Retinal pigment epithelial cell (primary cell): ENCODE data around the gene ADGRL3.
A peak's percentile ranks its signal among the peaks of the same experiment; 100 is the strongest.

Experiments used
- DNase-seq: peaks from one replicate; pipeline ENCODE4 v3.0.0-alpha.2; 2010; ENCODE audit warnings: low read depth
- H3K4me3 ChIP-seq: 2 replicates; pipeline ENCODE4 v1.5.1; 2011; ENCODE audit warnings: mild to moderate bottlenecking, low read length, control low read depth, moderate library complexity
- TF ChIP-seq, protein P1 (sequence below): conservative IDR thresholded peaks from 2 replicates; pipeline ENCODE4 v1.5.1; 2011; ENCODE audit warnings: low read depth, low read length, control low read depth, inconsistent platforms

ADGRL3 gene

GRCh38 chr4:61462451-61463326 is 262.6 kb downstream of the ADGRL3 start:
- H3K4me3 ChIP-seq: no peak overlapping the region
- peak; percentile 77 for DNase-seq
- TF ChIP-seq, protein P1, sequence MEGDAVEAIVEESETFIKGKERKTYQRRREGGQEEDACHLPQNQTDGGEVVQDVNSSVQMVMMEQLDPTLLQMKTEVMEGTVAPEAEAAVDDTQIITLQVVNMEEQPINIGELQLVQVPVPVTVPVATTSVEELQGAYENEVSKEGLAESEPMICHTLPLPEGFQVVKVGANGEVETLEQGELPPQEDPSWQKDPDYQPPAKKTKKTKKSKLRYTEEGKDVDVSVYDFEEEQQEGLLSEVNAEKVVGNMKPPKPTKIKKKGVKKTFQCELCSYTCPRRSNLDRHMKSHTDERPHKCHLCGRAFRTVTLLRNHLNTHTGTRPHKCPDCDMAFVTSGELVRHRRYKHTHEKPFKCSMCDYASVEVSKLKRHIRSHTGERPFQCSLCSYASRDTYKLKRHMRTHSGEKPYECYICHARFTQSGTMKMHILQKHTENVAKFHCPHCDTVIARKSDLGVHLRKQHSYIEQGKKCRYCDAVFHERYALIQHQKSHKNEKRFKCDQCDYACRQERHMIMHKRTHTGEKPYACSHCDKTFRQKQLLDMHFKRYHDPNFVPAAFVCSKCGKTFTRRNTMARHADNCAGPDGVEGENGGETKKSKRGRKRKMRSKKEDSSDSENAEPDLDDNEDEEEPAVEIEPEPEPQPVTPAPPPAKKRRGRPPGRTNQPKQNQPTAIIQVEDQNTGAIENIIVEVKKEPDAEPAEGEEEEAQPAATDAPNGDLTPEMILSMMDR: no peak

DNA sequence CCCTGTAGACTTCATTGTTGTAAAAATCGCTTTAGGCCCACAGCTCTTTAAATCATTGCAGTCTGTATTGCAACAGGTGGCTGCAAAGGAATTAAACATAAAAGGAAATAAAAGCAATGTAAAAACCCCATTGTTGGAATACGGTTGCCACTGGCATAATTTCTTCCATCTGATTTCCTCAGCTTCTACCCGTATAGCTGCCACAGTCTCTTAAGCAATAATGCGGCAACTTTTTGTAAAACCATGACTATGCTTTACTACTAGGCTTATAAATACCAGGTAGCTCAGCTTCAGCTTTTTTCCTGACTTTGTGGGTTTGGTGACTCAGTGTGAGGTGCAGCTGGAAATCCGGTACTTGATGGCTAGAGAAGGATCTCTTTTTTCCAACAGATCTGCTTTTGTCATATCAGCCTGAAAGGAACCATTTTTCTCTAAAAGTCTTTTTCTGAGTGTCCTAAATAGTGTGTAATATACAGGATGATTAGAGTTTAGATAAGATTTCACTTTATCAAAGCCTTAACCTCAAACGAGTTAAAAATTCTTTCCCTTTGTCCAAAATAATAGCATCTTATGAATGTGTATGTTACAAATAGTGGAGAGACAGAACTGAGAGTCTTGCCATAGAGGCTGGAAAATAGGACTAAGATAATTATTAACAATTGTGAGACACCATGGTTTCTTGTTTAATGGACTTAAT is 268.0 kb downstream of the ADGRL3 start:
- H3K4me3 ChIP-seq: no peak overlapping the region
- peak; percentile 68 for DNase-seq
- TF ChIP-seq, protein P1: no peak

DNA sequence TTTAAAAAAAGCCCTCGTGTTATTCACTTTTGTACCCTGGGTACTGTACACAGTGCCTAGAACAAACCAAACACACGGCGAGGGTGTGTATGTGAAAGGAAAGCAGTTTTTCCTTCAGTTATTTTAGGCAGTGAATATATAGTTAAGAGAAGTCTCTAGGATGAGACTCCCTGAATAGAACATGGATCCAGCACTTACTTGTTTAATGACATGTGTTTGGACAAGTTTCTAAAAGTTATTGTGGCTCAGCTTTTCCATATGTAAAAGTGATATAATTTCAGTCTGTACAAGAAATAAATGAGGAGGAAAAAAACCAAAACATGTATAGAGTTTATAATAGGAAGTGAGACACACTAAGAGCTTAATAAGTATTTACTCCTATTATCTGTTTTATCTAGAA is 273.2 kb downstream of the ADGRL3 start:
- TF ChIP-seq, protein P1: no peak
- no peak for DNase-seq
- no peak overlapping the region for H3K4me3 ChIP-seq

GRCh38 chr4:61478340-61478739 is 278.2 kb downstream of the ADGRL3 start:
- TF ChIP-seq, protein P1: no peak

DNA sequence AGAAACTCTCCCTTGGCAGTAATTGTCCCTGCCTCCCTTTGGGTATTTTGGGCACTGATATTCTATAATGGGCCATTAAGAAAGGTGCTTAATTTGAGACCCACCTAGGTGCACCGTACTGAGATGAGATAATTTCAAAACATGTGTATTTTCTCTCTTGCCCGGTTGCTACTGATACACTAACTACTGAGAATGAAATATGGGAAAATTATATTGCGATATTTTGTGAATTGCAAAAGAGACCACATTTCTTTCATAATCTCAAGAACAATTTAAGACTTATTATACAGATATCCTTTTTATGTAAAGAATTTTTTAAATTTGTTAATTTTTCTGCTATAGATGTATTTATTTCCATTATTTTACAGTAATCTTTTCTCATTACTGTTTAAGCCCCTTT is 284.9 kb downstream of the ADGRL3 start:
- TF ChIP-seq, protein P1: no peak
- DNase-seq: no peak
- H3K4me3 ChIP-seq: no peak overlapping the region

More at GRCh38 chr4:61478340-61478739, 278.2 kb downstream of the ADGRL3 start:
- no peak overlapping the region for H3K4me3 ChIP-seq
- no peak for DNase-seq

- H3K4me3 ChIP-seq: no peak overlapping the region
- no peak for DNase-seq
- TF ChIP-seq, protein P1: no peak
Measured at GRCh38 chr4:61489927-61490326, 289.8 kb downstream of the ADGRL3 start.
